Measurements from ENCODE around the gene FGF12.
"Not testable (repeated sequence)": the region's sequence is repeated elsewhere in the genome, so short reads cannot be mapped to it uniquely, and the experiment has no call there.

FGF12 gene

GRCh38 chr3:192747746-192748145 lies 20.4 kb upstream of the FGF12 start:
- TF ChIP-seq CTCF (IDR thresholded peaks at IDR 0.05; ENCODE audit: low read length) = no peak
- TF ChIP-seq EZH2 (IDR thresholded peaks at IDR 0.05; ENCODE audit: borderline replicate concordance, low read length) = no peak

GRCh38 chr3:192747145-192747544 lies 19.8 kb upstream of the FGF12 start:
- Histone ChIP-seq H2AFZ (ENCODE audit: low read length) (no peak overlapping the region), H3F3A (ENCODE audit: insufficient read depth, low read length) (no peaks in the 10 kb centered on the region), H3K9ac (ENCODE audit: low read length) (no peak overlapping the region), H4K20me1 (ENCODE audit: insufficient read depth, low read length) (no peaks in the 10 kb centered on the region), H3K79me2 (ENCODE audit: insufficient read depth, low read length) (no peaks in the 10 kb centered on the region), H3K27ac (ENCODE audit: low read depth, low read length, poor library complexity, severe bottlenecking) (no peak overlapping the region), H3K4me3 (ENCODE audit: low read depth, low read length, poor library complexity, severe bottlenecking) (no peak overlapping the region), H3K36me3 (ENCODE audit: insufficient read depth, low read length) (no peaks in the 10 kb centered on the region), H3K27me3 (ENCODE audit: insufficient read depth, low read length) (no peaks in the 10 kb centered on the region), H3K4me2 (ENCODE audit: low read length) (no peak overlapping the region), H3K9me3 (ENCODE audit: low read length) (no peaks in the 10 kb centered on the region), H3K4me1 (ENCODE audit: insufficient read depth, low read length, severe bottlenecking) (no peaks in the 10 kb centered on the region), H3K9me2 (ENCODE audit: low read depth, low read length) (no peaks in the 10 kb centered on the region)
- TF ChIP-seq CTCF (IDR thresholded peaks at IDR 0.05; ENCODE audit: low read length) (no peak), EZH2 (IDR thresholded peaks at IDR 0.05; ENCODE audit: borderline replicate concordance, low read length) (no peak)

More at GRCh38 chr3:192747746-192748145, 20.4 kb upstream of the FGF12 start:
- no peaks in the 10 kb centered on the region for H3K9me3 ChIP-seq (ENCODE audit: low read length)
- H3F3A ChIP-seq (ENCODE audit: insufficient read depth, low read length) = no peaks in the 10 kb centered on the region
- H2AFZ ChIP-seq (ENCODE audit: low read length) = no peak overlapping the region
- no peak overlapping the region for H3K4me3 ChIP-seq (ENCODE audit: low read depth, low read length, poor library complexity, severe bottlenecking)
- H3K27me3 ChIP-seq (ENCODE audit: insufficient read depth, low read length) = no peaks in the 10 kb centered on the region
- H3K9me2 ChIP-seq (ENCODE audit: low read depth, low read length) = no peaks in the 10 kb centered on the region
- H3K4me2 ChIP-seq (ENCODE audit: low read length) = no peak overlapping the region
- no peaks in the 10 kb centered on the region for H3K79me2 ChIP-seq (ENCODE audit: insufficient read depth, low read length)
- H3K36me3 ChIP-seq (ENCODE audit: insufficient read depth, low read length) = no peaks in the 10 kb centered on the region
- no peaks in the 10 kb centered on the region for H3K4me1 ChIP-seq (ENCODE audit: insufficient read depth, low read length, severe bottlenecking)
- no peak overlapping the region for H3K27ac ChIP-seq (ENCODE audit: low read depth, low read length, poor library complexity, severe bottlenecking)
- no peaks in the 10 kb centered on the region for H4K20me1 ChIP-seq (ENCODE audit: insufficient read depth, low read length)
- no peak overlapping the region for H3K9ac ChIP-seq (ENCODE audit: low read length)

GRCh38 chr3:192745150-192745549 lies 17.8 kb upstream of the FGF12 start:
- Histone ChIP-seq H3K9me2 (ENCODE audit: low read depth, low read length) (no peaks in the 10 kb centered on the region), H3K4me2 (ENCODE audit: low read length) (no peak overlapping the region), H3K79me2 (ENCODE audit: insufficient read depth, low read length) (no peaks in the 10 kb centered on the region), H3K4me1 (ENCODE audit: insufficient read depth, low read length, severe bottlenecking) (no peaks in the 10 kb centered on the region), H3K4me3 (ENCODE audit: low read depth, low read length, poor library complexity, severe bottlenecking) (no peak overlapping the region), H3K36me3 (ENCODE audit: insufficient read depth, low read length) (no peaks in the 10 kb centered on the region), H3K9ac (ENCODE audit: low read length) (no peak overlapping the region), H3K27me3 (ENCODE audit: insufficient read depth, low read length) (no peaks in the 10 kb centered on the region), H3K9me3 (ENCODE audit: low read length) (no peaks in the 10 kb centered on the region), H3K27ac (ENCODE audit: low read depth, low read length, poor library complexity, severe bottlenecking) (no peak overlapping the region), H4K20me1 (ENCODE audit: insufficient read depth, low read length) (no peaks in the 10 kb centered on the region), H3F3A (ENCODE audit: insufficient read depth, low read length) (no peaks in the 10 kb centered on the region), H2AFZ (ENCODE audit: low read length) (no peak overlapping the region)
- TF ChIP-seq EZH2 (IDR thresholded peaks at IDR 0.05; ENCODE audit: borderline replicate concordance, low read length) = no peak
- no peak for TF ChIP-seq CTCF (IDR thresholded peaks at IDR 0.05; ENCODE audit: low read length)

- H2AFZ ChIP-seq (ENCODE audit: low read length); H3K36me3 ChIP-seq (ENCODE audit: insufficient read depth, low read length); H3K27ac ChIP-seq (ENCODE audit: low read depth, low read length, poor library complexity, severe bottlenecking); H3K27me3 ChIP-seq (ENCODE audit: insufficient read depth, low read length); H3K4me1 ChIP-seq (ENCODE audit: insufficient read depth, low read length, severe bottlenecking); H3K9me3 ChIP-seq (ENCODE audit: low read length); H3F3A ChIP-seq (ENCODE audit: insufficient read depth, low read length); H4K20me1 ChIP-seq (ENCODE audit: insufficient read depth, low read length); H3K79me2 ChIP-seq (ENCODE audit: insufficient read depth, low read length); H3K9me2 ChIP-seq (ENCODE audit: low read depth, low read length); H3K9ac ChIP-seq (ENCODE audit: low read length); H3K4me2 ChIP-seq (ENCODE audit: low read length); H3K4me3 ChIP-seq (ENCODE audit: low read depth, low read length, poor library complexity, severe bottlenecking): not testable (repeated sequence)
These were observed 17.3 kb upstream of the FGF12 start for GRCh38 chr3:192744604-192745003.
